LNCAP (cell line): ENCODE measurements around the gene BTBD7.

Experiments used
- CTCF ChIP-seq: fragments of 450-650 bp; IDR thresholded peaks from 2 replicates; pipeline ENCODE4 v1.5.1; 2017; ENCODE audit warnings: mild to moderate bottlenecking

The BTBD7 gene

DNA sequence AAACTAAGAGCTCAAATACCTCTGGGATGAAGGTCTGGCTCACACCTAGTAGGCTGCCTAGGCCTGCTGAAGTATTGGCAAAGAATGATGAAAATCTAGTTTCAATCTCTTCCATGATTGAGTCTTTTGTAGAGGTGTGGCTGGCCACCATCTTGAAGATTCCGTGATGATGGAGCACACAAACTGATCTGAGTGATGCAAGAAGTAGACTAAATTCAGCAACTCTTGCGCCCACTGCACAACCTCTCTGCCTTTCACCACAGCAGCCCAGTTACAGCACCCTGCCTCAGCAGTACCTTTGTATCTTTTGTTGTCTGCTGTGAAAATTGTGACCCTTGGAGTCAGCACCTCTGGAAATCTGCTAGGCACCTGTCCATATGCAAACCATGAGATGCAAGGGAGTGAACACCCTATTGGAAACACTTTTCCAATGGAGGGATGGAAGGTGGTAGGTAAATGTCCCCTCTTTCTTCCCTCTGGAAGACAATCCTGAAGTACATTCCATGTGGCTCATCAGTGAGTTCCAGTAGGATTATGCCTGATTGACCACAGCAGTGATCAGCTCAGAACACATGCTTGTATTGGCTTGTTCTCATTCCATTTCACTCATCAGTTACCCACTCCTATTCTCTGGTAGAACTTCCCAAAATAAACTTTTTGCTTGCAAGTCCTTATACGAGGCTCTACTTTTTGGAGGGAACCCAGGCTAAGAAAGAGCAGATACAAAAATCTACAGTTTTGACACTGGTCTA is 58.6 kb downstream of the BTBD7 start:
- TF ChIP-seq CTCF, result no peak

DNA sequence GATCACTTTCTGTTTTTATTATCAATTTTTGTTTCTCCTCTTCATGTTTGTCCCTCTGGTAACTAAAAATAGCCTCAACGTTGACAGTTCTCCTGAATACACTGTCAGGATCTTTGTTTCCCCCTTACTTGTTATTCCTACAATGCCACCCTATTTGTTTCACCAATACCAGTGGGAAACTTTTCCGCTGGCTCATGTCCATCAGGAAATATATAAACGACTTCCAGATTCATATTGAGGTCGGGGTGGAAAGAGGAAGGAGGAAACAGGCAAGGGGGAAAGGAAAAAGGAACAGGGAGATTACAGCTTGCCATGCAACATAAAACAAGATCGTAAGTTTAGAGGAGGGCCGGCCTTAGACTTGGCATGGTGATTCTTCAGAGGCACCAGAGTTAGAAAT is 61.7 kb downstream of the BTBD7 start:
- TF ChIP-seq CTCF, result no peak

GRCh38 chr14:93269341-93270068 is 63.3 kb downstream of the BTBD7 start:
- TF ChIP-seq CTCF, result no peak

DNA sequence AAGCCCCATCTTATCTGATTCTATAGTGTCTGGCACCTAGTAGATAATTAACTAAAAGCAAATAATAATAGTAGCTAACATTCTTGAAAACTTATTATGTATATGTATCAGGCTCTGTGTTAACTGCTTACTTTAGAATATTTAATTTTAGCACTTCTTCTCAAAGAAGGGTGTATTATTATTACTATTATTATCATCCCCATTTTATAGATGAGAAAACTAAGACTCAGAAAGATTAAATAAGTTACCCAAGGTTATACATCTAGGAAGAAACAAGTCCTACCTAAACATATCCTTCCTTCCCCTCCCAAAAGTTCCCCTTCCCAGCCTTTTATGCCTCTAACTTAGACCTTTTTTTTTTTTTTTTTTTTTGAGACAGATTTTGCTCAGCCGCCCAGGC is 64.4 kb downstream of the BTBD7 start:
- TF ChIP-seq CTCF, result no peak

DNA sequence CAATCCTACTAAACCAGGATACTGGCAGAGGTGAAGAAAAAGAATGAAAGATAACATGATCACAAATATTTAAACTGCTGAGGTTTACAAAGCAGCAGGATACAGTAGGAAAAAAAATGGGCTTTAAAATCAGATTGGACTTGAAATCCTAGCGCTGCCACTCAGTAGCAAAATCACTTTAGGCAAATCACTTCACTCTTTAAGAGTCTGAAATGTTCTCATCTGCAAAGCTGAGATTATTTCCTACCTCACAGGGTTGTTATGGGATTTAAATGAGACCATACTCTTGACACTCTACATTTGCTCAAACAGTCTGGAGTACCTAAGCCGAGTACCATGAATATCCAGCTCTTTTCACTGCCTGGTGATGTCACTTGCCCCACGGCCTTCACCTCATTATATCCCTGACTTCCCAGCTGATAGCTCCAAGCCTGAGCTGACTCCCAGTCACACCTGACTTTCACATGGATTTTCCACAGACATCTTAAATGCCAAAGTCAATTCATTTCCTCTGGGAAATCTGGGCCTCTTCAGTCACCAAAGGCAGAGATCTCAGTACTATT is 65.6 kb downstream of the BTBD7 start:
- TF ChIP-seq CTCF, result no peak

- TF ChIP-seq CTCF, result no peak
Observed at GRCh38 chr14:93266127-93266526, 66.7 kb downstream of the BTBD7 start.

GRCh38 chr14:93263416-93263815 is 69.4 kb downstream of the BTBD7 start:
- TF ChIP-seq CTCF, result no peak
